Panc1 (cell line): Measurements from ENCODE around the gene TBX4. TPM values are rescaled to one million over a fixed set of nuclear protein-coding genes. Genes with fewer than 3 reads are reported as not detected.
"Not testable (repeated sequence)": the region's sequence is repeated elsewhere in the genome, so short reads cannot be mapped to it uniquely, and the experiment has no call there.

Experiments used
- ATAC-seq: fragments of 200-7000 bp; cut with Tn5 transposase; 2 replicates; pipeline ENCODE4 v1.9.1; 2020; ENCODE audit warnings: mild to moderate bottlenecking, moderate library complexity
- BruUV-seq: library from RNA; stranded (reverse); fragments of 400-500 nt; replicated peaks from 2 replicates; lab custom pipeline; 2021; lab: Mats Ljungman, UMichigan
- CTCF ChIA-PET: fragments of 300-600 bp; sonication (Branson Sonifier 250); formaldehyde crosslinking; loops from one replicate; lab custom pipeline; 2022; ENCODE audit warnings: antibody characterized with exemption; lab: Charles Lee
- POLR2A ChIA-PET: fragments of 300-600 bp; sonication (Branson Sonifier 250); formaldehyde crosslinking; loops from one replicate; lab custom pipeline; 2022; ENCODE audit warnings: antibody characterized with exemption; lab: Charles Lee
- DNase-seq: peaks from one replicate; pipeline ENCODE4 v3.0.0-alpha.2; 2010; ENCODE audit warnings: low read depth, low spot score
- H3K27ac ChIP-seq: 2 replicates; pipeline ENCODE4 v1.5.1; 2011; ENCODE audit warnings: mild to moderate bottlenecking, low read length, inconsistent platforms
- H3K27me3 ChIP-seq: fragments of 200-500 bp; sonication (Bioruptor generic); 2 replicates; pipeline ENCODE4 v1.6.0; 2014; ENCODE audit warnings: low read length, inconsistent platforms; ENCODE audit not compliant: control insufficient read depth, insufficient read depth
- H3K36me3 ChIP-seq: fragments of 200-500 bp; sonication (Bioruptor generic); 2 replicates; pipeline ENCODE4 v1.5.1; 2014; ENCODE audit warnings: inconsistent platforms, mild to moderate bottlenecking, low read length, moderate library complexity; ENCODE audit not compliant: control insufficient read depth, insufficient read depth
- H3K4me1 ChIP-seq: 2 replicates; pipeline ENCODE4 v1.5.1; 2011; ENCODE audit warnings: inconsistent platforms, mild to moderate bottlenecking, low read length, moderate library complexity; ENCODE audit not compliant: control insufficient read depth, insufficient read depth
- H3K4me3 ChIP-seq, 2 experiments: 2 replicates each; pipeline ENCODE4 v1.5.1; 2011 to 2012; ENCODE audit warnings: low read depth in 2 of 2, low read length in 2 of 2, mild to moderate bottlenecking in 2 of 2, inconsistent platforms in 1 of 2, moderate library complexity in 1 of 2
- H3K9me3 ChIP-seq: fragments of 200-500 bp; sonication (Bioruptor generic); 2 replicates; pipeline ENCODE4 v1.5.1; 2014; ENCODE audit warnings: low read depth, mild to moderate bottlenecking, inconsistent platforms, low read length, moderate library complexity; ENCODE audit not compliant: control insufficient read depth, insufficient read depth
- POLR2AphosphoS5 ChIP-seq: IDR thresholded peaks from 2 replicates; pipeline ENCODE4 v1.6.1; 2012; ENCODE audit warnings: mild to moderate bottlenecking, low read depth, low read length, moderate library complexity
- SIN3A ChIP-seq: IDR thresholded peaks from 2 replicates; pipeline ENCODE4 v1.6.1; 2012; ENCODE audit warnings: low read depth, mild to moderate bottlenecking, low read length, moderate library complexity, borderline replicate concordance; ENCODE audit not compliant: insufficient read depth
- TCF7L2 ChIP-seq: IDR thresholded peaks from 2 replicates; pipeline ENCODE4 v1.6.1; 2011; ENCODE audit warnings: mild to moderate bottlenecking, low read depth, low read length, inconsistent platforms
- in situ Hi-C: cut with HindIII; loops from 2 replicates; pipeline ENCODE4 v1.10.0; 2016; ENCODE audit warnings: low sequenced_read_pairs, low pct_unique_long_range_greater_than_20kb
- intact Hi-C: fragments of 100-400 bp; cut with micrococcal nuclease; formaldehyde crosslinking; loops from one replicate; pipeline ENCODE4 v1.10.0; 2022; ENCODE audit not compliant: unreplicated experiment
- total RNA-seq: library from RNA; stranded (reverse); gene quantifications from one replicate; pipeline ENCODE4 v1.2.1, GENCODE V29; 2021; ENCODE audit not compliant: unreplicated experiment
- TF ChIP-seq, protein P1 (sequence below): fragments of 450-650 bp; IDR thresholded peaks from 2 replicates; pipeline ENCODE4 v1.5.1; 2017; ENCODE audit warnings: mild to moderate bottlenecking
- TF ChIP-seq, protein P2 (sequence below), 2 experiments: IDR thresholded peaks; 2 replicates each; pipeline ENCODE4 v1.6.1; 2011 to 2012; ENCODE audit warnings: low read depth in 2 of 2, control low read depth in 1 of 2, low read length in 1 of 2, mild to moderate bottlenecking in 1 of 2, moderate library complexity in 1 of 2; ENCODE audit not compliant: insufficient read depth in 1 of 2

TBX4 gene
- total RNA-seq, 1 experiment from 2014 or later = not detected

DNA sequence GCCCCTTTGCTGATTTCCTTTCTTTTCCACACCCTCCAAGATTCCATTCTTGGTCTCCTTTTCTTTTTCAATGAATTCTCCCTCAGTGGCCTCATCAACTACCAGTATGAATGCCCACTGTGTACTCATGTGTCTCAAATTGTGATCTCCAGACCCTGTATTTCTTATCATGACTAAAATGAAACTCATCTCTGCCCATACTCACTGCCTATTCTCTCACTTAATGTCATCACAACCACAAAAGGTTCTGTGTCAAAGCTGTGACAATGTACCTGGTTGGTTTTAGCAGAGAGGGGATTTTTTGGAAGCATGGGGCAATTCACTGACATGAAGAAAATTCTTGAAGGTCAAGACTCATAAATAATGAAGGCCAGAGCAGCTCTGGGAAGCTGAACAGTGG is 11.5 kb upstream of the TBX4 start:
- in situ Hi-C loops (no loop called here), intact Hi-C loops (no loop called here)
- Histone ChIP-seq H3K27ac (no peak overlapping the region), H3K4me1 (no peaks in the 10 kb centered on the region), H3K36me3 (no peaks in the 10 kb centered on the region), H3K9me3 (peaks cover 4% of the 10 kb centered on the region; the same call in 1 of the 2 replicates), H3K27me3 (no peaks in the 10 kb centered on the region), H3K4me3 (no peak overlapping the region)
- no peak for TF ChIP-seq SIN3A
- TF ChIP-seq, protein P1, sequence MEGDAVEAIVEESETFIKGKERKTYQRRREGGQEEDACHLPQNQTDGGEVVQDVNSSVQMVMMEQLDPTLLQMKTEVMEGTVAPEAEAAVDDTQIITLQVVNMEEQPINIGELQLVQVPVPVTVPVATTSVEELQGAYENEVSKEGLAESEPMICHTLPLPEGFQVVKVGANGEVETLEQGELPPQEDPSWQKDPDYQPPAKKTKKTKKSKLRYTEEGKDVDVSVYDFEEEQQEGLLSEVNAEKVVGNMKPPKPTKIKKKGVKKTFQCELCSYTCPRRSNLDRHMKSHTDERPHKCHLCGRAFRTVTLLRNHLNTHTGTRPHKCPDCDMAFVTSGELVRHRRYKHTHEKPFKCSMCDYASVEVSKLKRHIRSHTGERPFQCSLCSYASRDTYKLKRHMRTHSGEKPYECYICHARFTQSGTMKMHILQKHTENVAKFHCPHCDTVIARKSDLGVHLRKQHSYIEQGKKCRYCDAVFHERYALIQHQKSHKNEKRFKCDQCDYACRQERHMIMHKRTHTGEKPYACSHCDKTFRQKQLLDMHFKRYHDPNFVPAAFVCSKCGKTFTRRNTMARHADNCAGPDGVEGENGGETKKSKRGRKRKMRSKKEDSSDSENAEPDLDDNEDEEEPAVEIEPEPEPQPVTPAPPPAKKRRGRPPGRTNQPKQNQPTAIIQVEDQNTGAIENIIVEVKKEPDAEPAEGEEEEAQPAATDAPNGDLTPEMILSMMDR = no peak
- TF ChIP-seq, protein P2, sequence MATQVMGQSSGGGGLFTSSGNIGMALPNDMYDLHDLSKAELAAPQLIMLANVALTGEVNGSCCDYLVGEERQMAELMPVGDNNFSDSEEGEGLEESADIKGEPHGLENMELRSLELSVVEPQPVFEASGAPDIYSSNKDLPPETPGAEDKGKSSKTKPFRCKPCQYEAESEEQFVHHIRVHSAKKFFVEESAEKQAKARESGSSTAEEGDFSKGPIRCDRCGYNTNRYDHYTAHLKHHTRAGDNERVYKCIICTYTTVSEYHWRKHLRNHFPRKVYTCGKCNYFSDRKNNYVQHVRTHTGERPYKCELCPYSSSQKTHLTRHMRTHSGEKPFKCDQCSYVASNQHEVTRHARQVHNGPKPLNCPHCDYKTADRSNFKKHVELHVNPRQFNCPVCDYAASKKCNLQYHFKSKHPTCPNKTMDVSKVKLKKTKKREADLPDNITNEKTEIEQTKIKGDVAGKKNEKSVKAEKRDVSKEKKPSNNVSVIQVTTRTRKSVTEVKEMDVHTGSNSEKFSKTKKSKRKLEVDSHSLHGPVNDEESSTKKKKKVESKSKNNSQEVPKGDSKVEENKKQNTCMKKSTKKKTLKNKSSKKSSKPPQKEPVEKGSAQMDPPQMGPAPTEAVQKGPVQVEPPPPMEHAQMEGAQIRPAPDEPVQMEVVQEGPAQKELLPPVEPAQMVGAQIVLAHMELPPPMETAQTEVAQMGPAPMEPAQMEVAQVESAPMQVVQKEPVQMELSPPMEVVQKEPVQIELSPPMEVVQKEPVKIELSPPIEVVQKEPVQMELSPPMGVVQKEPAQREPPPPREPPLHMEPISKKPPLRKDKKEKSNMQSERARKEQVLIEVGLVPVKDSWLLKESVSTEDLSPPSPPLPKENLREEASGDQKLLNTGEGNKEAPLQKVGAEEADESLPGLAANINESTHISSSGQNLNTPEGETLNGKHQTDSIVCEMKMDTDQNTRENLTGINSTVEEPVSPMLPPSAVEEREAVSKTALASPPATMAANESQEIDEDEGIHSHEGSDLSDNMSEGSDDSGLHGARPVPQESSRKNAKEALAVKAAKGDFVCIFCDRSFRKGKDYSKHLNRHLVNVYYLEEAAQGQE (IDR thresholded peaks at IDR 0.05; ENCODE audit: insufficient read depth in 1 of 2, low read depth in 2 of 2, low read length in 1 of 2) = no peak
- no peak for TF ChIP-seq POLR2AphosphoS5
- no peak for DNase-seq
- no peak for ATAC-seq
- no TSS peak for BruUV-seq
- CTCF ChIA-PET = no interaction called here
- POLR2A ChIA-PET = no interaction called here

DNA sequence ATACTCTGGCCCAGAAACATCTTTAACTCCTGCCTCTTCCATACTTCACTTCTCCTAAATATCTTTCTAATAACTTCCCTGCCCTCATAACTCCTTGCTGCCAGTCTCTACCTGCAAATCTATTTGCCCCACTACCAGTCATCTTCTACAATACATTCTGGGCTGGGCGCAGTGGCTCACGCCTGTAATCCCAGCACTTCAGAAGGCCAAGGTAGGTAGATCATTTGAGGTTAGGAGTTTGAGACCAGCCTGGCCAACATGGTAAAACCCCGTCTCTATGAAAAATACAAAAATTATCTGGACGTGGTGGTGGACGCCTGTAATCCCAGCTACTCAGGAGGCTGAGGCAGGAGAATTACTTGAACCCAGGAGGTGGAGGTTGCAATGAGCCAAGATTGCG is 10.7 kb upstream of the TBX4 start:
- ATAC-seq, H3K4me3 ChIP-seq, in situ Hi-C loops, H3K36me3 ChIP-seq, H3K9me3 ChIP-seq, CTCF ChIA-PET, POLR2A ChIA-PET, intact Hi-C loops, DNase-seq, BruUV-seq, H3K4me1 ChIP-seq, H3K27ac ChIP-seq, H3K27me3 ChIP-seq: not testable (repeated sequence)

- TF ChIP-seq, protein P1 = no peak
- TF ChIP-seq POLR2AphosphoS5 (no peak), SIN3A (no peak), TCF7L2 (no peak)
- TF ChIP-seq, protein P2 (IDR thresholded peaks at IDR 0.05; ENCODE audit: insufficient read depth in 1 of 2, low read depth in 2 of 2, low read length in 1 of 2) = no peak
- DNase-seq (no peak), ATAC-seq (no peak)
- ChIA-PET POLR2A (interaction anchor here (0.6 kb wide), 1 partner anchor 100 kb away, joined by 21 read pairs; no protein-coding TSS in a partner anchor), CTCF (no interaction called here)
- no TSS peak for BruUV-seq
- Histone ChIP-seq H3K27ac (no peak overlapping the region), H3K4me3 (no peak overlapping the region), H3K4me1 (no peaks in the 10 kb centered on the region), H3K36me3 (no peaks in the 10 kb centered on the region), H3K27me3 (no peaks in the 10 kb centered on the region), H3K9me3 (peaks cover 4% of the 10 kb centered on the region; the same call in 1 of the 2 replicates)
- in situ Hi-C loops = no loop called here
- intact Hi-C loops = no loop called here
Measured at GRCh38 chr17:61442136-61442775, 10.0 kb upstream of the TBX4 start.
